NCI-H146 (cell line): ENCODE data around the gene SLIT3.

Experiments
- DNase-seq: peaks from one replicate; lab custom pipeline; 2025; lab: John Stamatoyannopoulos, UW

SLIT3 gene

GRCh38 chr5:168705321-168705720, 595.6 kb downstream of the SLIT3 start:
- DNase-seq = no peak

- no peak for DNase-seq
These were observed 598.4 kb downstream of the SLIT3 start for GRCh38 chr5:168702511-168702910.

- DNase-seq = no peak
These were observed 599.3 kb downstream of the SLIT3 start for GRCh38 chr5:168701641-168702040.

GRCh38 chr5:168699002-168699401, 601.9 kb downstream of the SLIT3 start:
- no peak for DNase-seq

- DNase-seq = no peak
These were observed 603.8 kb downstream of the SLIT3 start for GRCh38 chr5:168697034-168697720.

- no peak for DNase-seq
These were observed 604.3 kb downstream of the SLIT3 start for GRCh38 chr5:168696611-168697010.

GRCh38 chr5:168695301-168695835, 605.6 kb downstream of the SLIT3 start:
- DNase-seq = no peak

- DNase-seq = no peak
These were observed 606.6 kb downstream of the SLIT3 start for GRCh38 chr5:168694289-168694688.

- DNase-seq = no peak
These were observed 607.1 kb downstream of the SLIT3 start for GRCh38 chr5:168693883-168694282.

GRCh38 chr5:168693297-168693696, 607.6 kb downstream of the SLIT3 start:
- DNase-seq = no peak

- no peak for DNase-seq
These were observed 609.0 kb downstream of the SLIT3 start for GRCh38 chr5:168691891-168692290.

- DNase-seq = no peak
These were observed 611.7 kb downstream of the SLIT3 start for GRCh38 chr5:168689260-168689659.

- DNase-seq = no peak
These were observed 614.1 kb downstream of the SLIT3 start for GRCh38 chr5:168686837-168687236.

- no peak for DNase-seq
These were observed 615.4 kb downstream of the SLIT3 start for GRCh38 chr5:168685566-168685965.

GRCh38 chr5:168683927-168684295, 617.0 kb downstream of the SLIT3 start:
- no peak for DNase-seq

GRCh38 chr5:168683247-168683926, 617.6 kb downstream of the SLIT3 start:
- no peak for DNase-seq

- DNase-seq = no peak
These were observed 619.3 kb downstream of the SLIT3 start for GRCh38 chr5:168681556-168682183.

- no peak for DNase-seq
These were observed 620.5 kb downstream of the SLIT3 start for GRCh38 chr5:168680395-168680794.

- DNase-seq = peak; percentile 18
These were observed 621.4 kb downstream of the SLIT3 start for GRCh38 chr5:168679515-168679920.

- DNase-seq = no peak
These were observed 624.4 kb downstream of the SLIT3 start for GRCh38 chr5:168676501-168676900.

GRCh38 chr5:168675883-168676408, 625.0 kb downstream of the SLIT3 start:
- no peak for DNase-seq

- DNase-seq = no peak
These were observed 626.0 kb downstream of the SLIT3 start for GRCh38 chr5:168674893-168675482.
